Measurements from ENCODE around the gene PARP4.
"Not testable (repeated sequence)": the region's sequence is repeated elsewhere in the genome, so short reads cannot be mapped to it uniquely, and the experiment has no call there.

The PARP4 gene

GRCh38 chr13:24512197-24512907 is at the start of gene PARP4:
PARP4 (minus strand) TSS chr13:24512778; CDS start chr13:24503776, 9,002 bp downstream.
- TF ChIP-seq CTCF (IDR thresholded peaks at IDR 0.05; ENCODE audit: low read depth, low read length), result no peak
- in situ Hi-C loops (cut with HindIII; ENCODE audit: low sequenced_read_pairs), result no loop called here
- H3K4me3 ChIP-seq (ENCODE audit: low read depth, low read length), result peak within 1 kb of the TSS; percentile 73
- peak; percentile 87 for DNase-seq (ENCODE audit: low read depth, low spot score)

DNA sequence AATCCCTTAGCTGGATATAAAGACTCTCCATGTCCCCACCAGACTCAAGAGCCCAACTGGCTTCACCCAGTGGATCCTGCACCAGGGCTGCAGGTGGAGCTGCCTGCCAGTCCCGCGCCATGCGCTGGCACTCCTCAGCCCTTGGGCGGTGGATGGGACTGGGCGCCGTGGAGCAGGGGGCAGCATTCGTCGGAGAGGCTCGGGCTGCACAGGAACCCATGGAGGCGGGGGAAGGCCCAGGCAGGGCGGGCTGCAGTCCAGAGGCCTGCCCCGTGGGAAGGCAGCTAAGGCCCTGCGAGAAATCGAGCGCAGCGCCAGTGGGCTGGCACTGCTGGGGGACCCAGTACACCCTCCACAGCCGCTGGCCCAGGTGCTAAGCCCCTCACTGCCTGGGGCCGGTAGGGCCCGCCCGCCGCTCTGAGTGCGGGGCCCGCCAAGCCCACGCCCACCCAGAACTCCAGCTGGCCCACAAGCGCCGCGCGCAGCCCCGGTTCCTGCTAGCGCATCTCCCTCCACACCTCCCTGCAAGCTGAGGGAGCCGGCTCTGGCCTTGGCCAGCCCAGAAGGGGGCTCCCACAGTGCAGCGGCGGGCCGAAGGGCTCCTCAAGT is 48.1 kb upstream of the PARP4 start:
- in situ Hi-C loops (cut with HindIII; ENCODE audit: low sequenced_read_pairs); DNase-seq (ENCODE audit: low read depth, low spot score); H3K4me3 ChIP-seq (ENCODE audit: low read depth, low read length): not testable (repeated sequence)

GRCh38 chr13:24559431-24560218 is 47.0 kb upstream of the PARP4 start:
- DNase-seq (ENCODE audit: low read depth, low spot score); in situ Hi-C loops (cut with HindIII; ENCODE audit: low sequenced_read_pairs); H3K4me3 ChIP-seq (ENCODE audit: low read depth, low read length): not testable (repeated sequence)

GRCh38 chr13:24557081-24557480 is 44.5 kb upstream of the PARP4 start:
- in situ Hi-C loops (cut with HindIII; ENCODE audit: low sequenced_read_pairs), result no loop called here
- no peak overlapping the region for H3K4me3 ChIP-seq (ENCODE audit: low read depth, low read length)
- no peak for TF ChIP-seq CTCF (IDR thresholded peaks at IDR 0.05; ENCODE audit: low read depth, low read length)
- peak; percentile 4 for DNase-seq (ENCODE audit: low read depth, low spot score)

GRCh38 chr13:24553892-24554291 is 41.3 kb upstream of the PARP4 start:
- in situ Hi-C loops (cut with HindIII; ENCODE audit: low sequenced_read_pairs); DNase-seq (ENCODE audit: low read depth, low spot score); H3K4me3 ChIP-seq (ENCODE audit: low read depth, low read length): not testable (repeated sequence)

GRCh38 chr13:24541476-24542352 is 29.1 kb upstream of the PARP4 start:
- DNase-seq (ENCODE audit: low read depth, low spot score); in situ Hi-C loops (cut with HindIII; ENCODE audit: low sequenced_read_pairs): not testable (repeated sequence)
- peak overlapping the region; percentile 37 for H3K4me3 ChIP-seq (ENCODE audit: low read depth, low read length)

DNA sequence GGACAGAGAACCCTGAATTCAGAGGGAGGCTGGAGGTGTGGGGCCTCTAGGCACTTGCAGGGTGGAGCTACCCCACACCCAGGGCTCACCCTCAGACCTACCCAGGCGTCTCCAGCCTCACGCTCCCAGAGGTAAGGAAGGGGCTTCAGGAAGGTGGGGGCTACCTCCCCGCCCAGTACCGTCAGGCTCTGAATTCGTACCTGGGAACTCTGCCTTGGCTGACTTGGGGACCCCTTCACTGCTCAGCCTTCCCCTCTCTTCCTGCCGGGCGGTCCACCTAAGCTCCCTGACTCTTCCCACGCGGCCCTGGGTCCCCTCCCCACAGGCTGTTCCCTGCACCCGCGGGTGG is 28.5 kb upstream of the PARP4 start:
- no peak for DNase-seq (ENCODE audit: low read depth, low spot score)
- TF ChIP-seq CTCF (IDR thresholded peaks at IDR 0.05; ENCODE audit: low read depth, low read length), result no peak
- in situ Hi-C loops (cut with HindIII; ENCODE audit: low sequenced_read_pairs), result no loop called here
- H3K4me3 ChIP-seq (ENCODE audit: low read depth, low read length), result peak overlapping the region; percentile 37

DNA sequence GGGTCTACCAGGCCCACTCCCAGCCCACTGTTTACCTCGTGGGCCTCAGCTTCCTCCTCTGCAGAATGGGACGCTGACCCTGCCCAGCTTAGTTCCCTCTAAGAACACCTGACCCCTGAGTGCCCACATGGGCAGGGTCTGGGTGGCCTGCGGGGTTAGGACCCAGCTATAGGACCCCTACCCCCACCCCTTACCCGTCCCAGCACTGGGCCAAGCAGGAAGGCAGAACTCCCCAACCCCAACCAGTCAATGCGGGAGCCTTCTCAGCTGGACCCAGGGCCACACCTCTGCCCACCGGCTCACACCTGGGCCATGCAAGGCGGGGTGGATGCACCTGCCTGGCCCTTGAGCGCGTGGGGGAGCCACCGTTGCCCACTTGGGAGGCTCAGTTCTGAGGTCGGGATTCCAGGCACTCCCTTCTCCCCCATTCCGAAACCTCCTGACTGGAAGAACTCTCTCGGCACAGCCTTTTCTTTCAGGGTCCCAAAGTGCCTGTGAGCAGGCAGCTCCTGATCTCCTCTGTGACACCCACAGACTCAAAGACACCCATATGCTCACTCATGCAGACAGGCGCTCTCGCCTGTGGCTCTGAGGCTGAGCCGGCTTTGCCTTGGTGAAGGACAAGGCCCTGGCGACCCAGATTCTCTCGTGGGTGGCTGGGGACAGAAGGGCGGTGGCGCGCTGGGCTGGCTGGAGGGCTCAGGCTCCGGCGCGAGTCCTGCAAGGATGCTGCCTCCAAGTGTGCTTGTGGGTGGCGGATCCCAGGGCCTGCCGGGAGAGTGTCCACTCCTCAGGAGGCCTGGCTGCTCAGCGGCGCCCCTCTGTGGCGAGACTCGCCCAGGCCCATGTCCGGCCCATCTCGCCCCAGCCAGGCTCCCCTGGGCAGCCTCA is 27.9 kb upstream of the PARP4 start:
- no peak for DNase-seq (ENCODE audit: low read depth, low spot score)
- in situ Hi-C loops (cut with HindIII; ENCODE audit: low sequenced_read_pairs), result no loop called here
- peak; percentile 37 for TF ChIP-seq CTCF (IDR thresholded peaks at IDR 0.05; ENCODE audit: low read depth, low read length)
- H3K4me3 ChIP-seq (ENCODE audit: low read depth, low read length), result no peak overlapping the region

Measured in astrocyte of the spinal cord (primary cell).